HEK293 (cell line): ENCODE data around the gene ATP13A3.

ENCODE experiments used
- BCL6B ChIP-seq: fragments of 450-650 bp; formaldehyde crosslinking; IDR thresholded peaks from 2 replicates; pipeline ENCODE4 v1.5.1; 2017; ENCODE audit warnings: missing biosample characterization, missing genetic modification characterization
- ELK4 ChIP-seq: IDR thresholded peaks from 2 replicates; pipeline ENCODE4 v1.6.1; 2011; ENCODE audit warnings: mild to moderate bottlenecking, low read depth, low read length, borderline replicate concordance
- GLIS2 ChIP-seq: fragments of 450-650 bp; formaldehyde crosslinking; IDR thresholded peaks from 2 replicates; pipeline ENCODE4 v1.5.1; 2016; ENCODE audit warnings: missing biosample characterization, missing genetic modification characterization
- KLF17 ChIP-seq: fragments of 450-650 bp; formaldehyde crosslinking; IDR thresholded peaks from 2 replicates; pipeline ENCODE4 v1.5.1; 2016; ENCODE audit warnings: missing biosample characterization, missing genetic modification characterization
- KLF7 ChIP-seq: fragments of 450-650 bp; formaldehyde crosslinking; IDR thresholded peaks from 2 replicates; pipeline ENCODE4 v1.5.1; 2016; ENCODE audit warnings: missing biosample characterization, missing genetic modification characterization, borderline replicate concordance
- SP3 ChIP-seq: fragments of 450-650 bp; formaldehyde crosslinking; IDR thresholded peaks from 2 replicates; pipeline ENCODE4 v1.5.1; 2016; ENCODE audit warnings: missing biosample characterization, missing genetic modification characterization
- TRIM28 ChIP-seq: IDR thresholded peaks from 2 replicates; pipeline ENCODE4 v1.6.1; 2011; ENCODE audit warnings: low read length, control low read depth, borderline replicate concordance
- TSHZ1 ChIP-seq: fragments of 450-650 bp; formaldehyde crosslinking; IDR thresholded peaks from 2 replicates; pipeline ENCODE4 v1.5.1; 2016; ENCODE audit warnings: missing biosample characterization, missing genetic modification characterization, borderline replicate concordance
- ZBTB1 ChIP-seq: fragments of 450-650 bp; formaldehyde crosslinking; IDR thresholded peaks from 2 replicates; pipeline ENCODE4 v1.5.1; 2016; ENCODE audit warnings: missing biosample characterization, missing genetic modification characterization
- ZBTB26 ChIP-seq: fragments of 450-650 bp; formaldehyde crosslinking; optimal IDR thresholded peaks from 2 replicates; pipeline ENCODE3; 2016; ENCODE audit warnings: missing biosample characterization, mild to moderate bottlenecking, missing genetic modification characterization
- ZNF223 ChIP-seq: fragments of 450-650 bp; formaldehyde crosslinking; IDR thresholded peaks from 2 replicates; pipeline ENCODE4 v1.5.1; 2016; ENCODE audit warnings: missing biosample characterization, missing genetic modification characterization
- ZNF362 ChIP-seq: fragments of 450-650 bp; formaldehyde crosslinking; IDR thresholded peaks from 2 replicates; pipeline ENCODE4 v1.5.1; 2016; ENCODE audit warnings: missing biosample characterization, missing genetic modification characterization
- ZNF426 ChIP-seq: fragments of 450-650 bp; formaldehyde crosslinking; IDR thresholded peaks from 2 replicates; pipeline ENCODE4 v1.5.1; 2017; ENCODE audit warnings: missing biosample characterization, missing genetic modification characterization, mild to moderate bottlenecking, inconsistent platforms, moderate library complexity
- ZNF48 ChIP-seq: fragments of 450-650 bp; formaldehyde crosslinking; IDR thresholded peaks from 2 replicates; pipeline ENCODE4 v1.5.1; 2016; ENCODE audit warnings: missing biosample characterization, missing genetic modification characterization
- ZNF488 ChIP-seq: fragments of 450-650 bp; formaldehyde crosslinking; IDR thresholded peaks from 2 replicates; pipeline ENCODE4 v1.5.1; 2016; ENCODE audit warnings: missing biosample characterization, missing genetic modification characterization
- ZNF513 ChIP-seq: fragments of 450-650 bp; IDR thresholded peaks from 2 replicates; pipeline ENCODE4 v1.5.1; 2018; ENCODE audit warnings: missing biosample characterization, missing genetic modification characterization
- ZNF518A ChIP-seq: fragments of 450-650 bp; formaldehyde crosslinking; conservative IDR thresholded peaks from 2 replicates; pipeline ENCODE4 v1.5.1; 2016; ENCODE audit warnings: low read depth, missing biosample characterization, missing genetic modification characterization
- ZNF580 ChIP-seq: fragments of 450-650 bp; formaldehyde crosslinking; IDR thresholded peaks from 2 replicates; pipeline ENCODE4 v1.5.1; 2016; ENCODE audit warnings: missing biosample characterization, missing genetic modification characterization
- ZNF623 ChIP-seq: fragments of 450-650 bp; formaldehyde crosslinking; IDR thresholded peaks from 2 replicates; pipeline ENCODE4 v1.5.1; 2016; ENCODE audit warnings: missing biosample characterization, missing genetic modification characterization
- ZNF776 ChIP-seq: fragments of 450-650 bp; formaldehyde crosslinking; IDR thresholded peaks from 2 replicates; pipeline ENCODE4 v1.5.0; 2017; ENCODE audit warnings: missing biosample characterization, missing genetic modification characterization, borderline replicate concordance

The ATP13A3 gene

GRCh38 chr3:194369522-194370279 is 117.1 kb downstream of the ATP13A3 start, which contains the start of gene LRRC15 (continued):
- no peak for TF ChIP-seq ZNF518A (tag by site-specific recombination)
- TF ChIP-seq ZNF426 (tag by site-specific recombination) = no peak
- no peak for TF ChIP-seq ELK4
- TF ChIP-seq ZNF776 (tag by site-specific recombination) = no peak
- TF ChIP-seq ZBTB1 (tag by site-specific recombination) = no peak
- TF ChIP-seq ZBTB26 (tag by site-specific recombination) = no peak
- TF ChIP-seq GLIS2 (tag by site-specific recombination) = peak; percentile 53; the same call in 1 of the 2 replicates
- no peak for TF ChIP-seq ZNF580
- no peak for TF ChIP-seq ZNF623 (tag by site-specific recombination)
- TF ChIP-seq ZNF362 (tag by site-specific recombination) = no peak
- TF ChIP-seq TRIM28 = no peak
- TF ChIP-seq ZNF513 (tag by site-specific recombination) = no peak
- TF ChIP-seq SP3 (tag by site-specific recombination) = no peak
- TF ChIP-seq KLF7 (tag by site-specific recombination) = no peak
- TF ChIP-seq TSHZ1 = no peak
- TF ChIP-seq ZNF223 (tag by site-specific recombination) = no peak
- no peak for TF ChIP-seq KLF17
- no peak for TF ChIP-seq ZNF488 (tag by site-specific recombination)
- TF ChIP-seq ZNF48 = no peak
- no peak for TF ChIP-seq BCL6B (tag by site-specific recombination)
